SJCRH30 (cell line): ENCODE results near the gene RAPGEF4. TPM values are rescaled to one million over a fixed set of nuclear protein-coding genes. Genes with fewer than 3 reads are reported as not detected.

Experiments used
- DNase-seq, 2 experiments: peaks; one replicate each; pipeline ENCODE4 v3.0.0-alpha.2; 2015 to 2020
- H3K27ac ChIP-seq: fragments of 250-450 bp; sonication (Bioruptor Pico); 2 replicates; pipeline ENCODE4 v1.5.1; 2020; ENCODE audit warnings: mild to moderate bottlenecking, moderate library complexity
- H3K27me3 ChIP-seq: fragments of 250-450 bp; sonication (Bioruptor Pico); 2 replicates; pipeline ENCODE4 v1.5.1; 2020; ENCODE audit warnings: mild to moderate bottlenecking, moderate library complexity
- H3K36me3 ChIP-seq: fragments of 250-450 bp; sonication (Bioruptor Pico); 2 replicates; pipeline ENCODE4 v1.5.1; 2020; ENCODE audit warnings: mild to moderate bottlenecking, moderate library complexity
- H3K4me1 ChIP-seq: fragments of 250-450 bp; sonication (Bioruptor Pico); 2 replicates; pipeline ENCODE4 v1.5.1; 2020; ENCODE audit warnings: mild to moderate bottlenecking, moderate library complexity
- H3K4me3 ChIP-seq: fragments of 250-450 bp; sonication (Bioruptor Pico); 2 replicates; pipeline ENCODE4 v1.5.1; 2020; ENCODE audit warnings: mild to moderate bottlenecking, moderate library complexity
- H3K9me3 ChIP-seq: fragments of 250-450 bp; sonication (Bioruptor Pico); replicated peaks from 2 replicates; pipeline ENCODE4 v1.5.1; 2020; ENCODE audit warnings: mild to moderate bottlenecking, moderate library complexity
- total RNA-seq: library from RNA; depleted of rRNA; stranded (reverse); fragments of >200 nt; shearing (Covaris generic); gene quantifications from 2 replicates; pipeline ENCODE4 v1.2.3, GENCODE V29; 2014

Gene RAPGEF4
- total RNA-seq, 1 experiment from 2014 or later = 6.1 TPM

DNA sequence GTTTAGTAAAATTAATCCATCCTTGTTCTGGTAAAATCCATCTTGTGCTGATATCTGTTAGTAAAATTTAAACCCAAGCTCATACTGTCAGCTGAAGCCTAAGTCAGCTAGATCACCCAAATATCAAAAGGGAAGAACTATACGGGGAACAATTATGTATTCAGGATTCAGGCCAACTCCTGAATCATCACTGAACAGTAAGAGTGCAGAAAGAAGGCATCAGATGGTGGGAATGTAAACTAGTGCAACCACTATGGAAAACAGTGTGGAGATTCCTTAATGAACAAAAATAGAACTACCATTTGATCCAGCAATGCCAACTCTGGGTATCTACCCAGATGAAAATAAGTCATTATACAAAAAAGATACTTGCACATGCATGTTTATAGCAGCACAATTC lies 81.8 kb downstream of the RAPGEF4 start:
- Histone ChIP-seq H3K36me3 (no peaks in the 10 kb centered on the region), H3K27ac (no peak overlapping the region), H3K4me1 (no peaks in the 10 kb centered on the region), H3K9me3 (no peaks in the 10 kb centered on the region; the same call in 1 of the 2 replicates), H3K27me3 (no peaks in the 10 kb centered on the region), H3K4me3 (no peak overlapping the region)
- DNase-seq = no peak

DNA sequence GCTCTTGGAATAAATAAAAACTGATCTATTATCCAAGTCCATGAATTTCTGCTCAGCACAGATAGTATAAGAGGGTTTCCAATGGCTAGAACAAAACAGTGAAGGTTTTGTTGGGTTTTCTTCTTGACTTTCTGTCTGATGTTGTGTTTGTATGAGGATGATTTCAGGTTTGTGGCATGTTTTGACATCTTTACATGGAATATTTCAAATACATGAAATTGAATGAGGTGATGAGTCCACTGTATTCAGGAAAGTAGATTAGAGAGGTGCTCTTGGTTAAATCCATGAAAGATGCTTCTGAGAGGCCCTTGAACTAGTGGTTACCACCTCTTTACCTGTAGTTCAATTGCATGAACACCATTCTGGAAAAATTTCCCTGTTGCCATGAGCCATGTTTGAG lies 84.3 kb downstream of the RAPGEF4 start:
- DNase-seq = no peak
- H3K9me3 ChIP-seq = no peaks in the 10 kb centered on the region; the same call in 1 of the 2 replicates
- no peaks in the 10 kb centered on the region for H3K4me1 ChIP-seq
- no peak overlapping the region for H3K27ac ChIP-seq
- H3K27me3 ChIP-seq = no peaks in the 10 kb centered on the region
- no peak overlapping the region for H3K4me3 ChIP-seq
- H3K36me3 ChIP-seq = no peaks in the 10 kb centered on the region

DNA sequence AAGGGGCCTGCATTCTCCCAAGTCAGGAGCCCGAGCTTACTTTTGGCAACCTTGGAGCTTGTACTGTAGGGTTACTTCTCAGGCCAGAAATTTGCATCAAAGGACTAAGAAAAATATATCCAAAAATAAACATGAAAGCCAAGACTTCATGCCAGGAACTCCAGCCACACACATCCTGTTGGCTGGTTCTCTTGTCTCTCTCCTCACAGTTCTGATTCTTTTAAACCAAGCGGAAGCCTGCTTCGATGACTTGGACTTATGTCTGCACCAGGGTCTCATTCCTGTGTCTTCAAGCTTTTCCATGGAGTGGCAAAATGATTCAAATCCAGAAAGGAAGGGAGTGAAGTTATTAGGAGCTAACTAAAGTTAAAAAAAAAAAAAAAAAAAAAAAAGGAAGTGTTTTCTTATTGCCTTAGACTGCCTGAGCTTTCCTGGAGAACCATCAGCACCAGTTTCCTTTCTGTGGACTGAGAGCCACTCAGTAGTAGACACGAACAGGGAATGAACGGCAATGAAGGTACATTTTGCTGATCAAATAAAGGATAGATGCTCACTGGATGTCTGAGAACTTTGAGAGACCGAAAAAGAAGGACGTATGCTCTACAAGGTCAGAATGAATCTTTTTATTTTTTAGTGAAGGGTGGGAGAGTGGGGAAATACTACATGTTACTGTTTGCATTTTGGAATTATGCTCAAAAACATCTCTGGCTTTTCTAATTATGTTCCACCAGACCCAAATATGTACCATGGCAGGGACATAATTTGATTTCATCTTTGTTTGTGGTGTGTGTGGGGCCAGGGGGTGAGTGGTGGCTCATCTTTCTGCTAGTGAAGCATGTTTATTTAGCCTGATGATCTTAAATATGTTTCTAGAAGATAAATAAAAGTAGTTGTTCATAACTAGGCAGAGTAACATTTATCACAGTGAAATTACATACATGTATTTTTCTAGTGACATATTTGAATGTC lies 86.0 kb downstream of the RAPGEF4 start:
- no peaks in the 10 kb centered on the region for H3K27me3 ChIP-seq
- H3K4me3 ChIP-seq = no peak overlapping the region
- H3K36me3 ChIP-seq = no peaks in the 10 kb centered on the region
- no peaks in the 10 kb centered on the region; the same call in 1 of the 2 replicates for H3K9me3 ChIP-seq
- H3K27ac ChIP-seq = no peak overlapping the region
- DNase-seq = no peak
- H3K4me1 ChIP-seq = no peaks in the 10 kb centered on the region

DNA sequence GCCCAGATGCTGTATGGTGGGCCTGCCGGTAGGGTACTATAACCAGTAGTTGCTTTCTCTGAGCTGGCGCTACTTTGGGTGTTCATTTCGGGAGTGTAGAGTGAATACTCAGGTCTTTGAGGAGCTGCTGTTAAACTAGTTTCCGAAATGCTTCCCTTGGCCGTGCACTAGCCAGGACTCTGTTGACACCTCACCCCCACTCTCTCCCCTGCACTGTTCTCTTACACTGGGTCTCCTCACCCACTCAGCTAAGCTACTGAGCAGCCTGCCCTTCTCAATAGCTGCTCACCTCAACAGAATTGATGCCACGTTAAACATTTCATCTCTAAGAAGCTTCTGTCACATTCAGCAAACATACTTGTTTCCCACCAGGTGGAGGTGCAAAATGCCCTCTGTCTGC lies 86.9 kb downstream of the RAPGEF4 start:
- no peak overlapping the region for H3K4me3 ChIP-seq
- no peak for DNase-seq
- no peaks in the 10 kb centered on the region for H3K4me1 ChIP-seq
- no peaks in the 10 kb centered on the region for H3K27me3 ChIP-seq
- H3K9me3 ChIP-seq = no peaks in the 10 kb centered on the region; the same call in 1 of the 2 replicates
- no peak overlapping the region for H3K27ac ChIP-seq
- no peaks in the 10 kb centered on the region for H3K36me3 ChIP-seq

DNA sequence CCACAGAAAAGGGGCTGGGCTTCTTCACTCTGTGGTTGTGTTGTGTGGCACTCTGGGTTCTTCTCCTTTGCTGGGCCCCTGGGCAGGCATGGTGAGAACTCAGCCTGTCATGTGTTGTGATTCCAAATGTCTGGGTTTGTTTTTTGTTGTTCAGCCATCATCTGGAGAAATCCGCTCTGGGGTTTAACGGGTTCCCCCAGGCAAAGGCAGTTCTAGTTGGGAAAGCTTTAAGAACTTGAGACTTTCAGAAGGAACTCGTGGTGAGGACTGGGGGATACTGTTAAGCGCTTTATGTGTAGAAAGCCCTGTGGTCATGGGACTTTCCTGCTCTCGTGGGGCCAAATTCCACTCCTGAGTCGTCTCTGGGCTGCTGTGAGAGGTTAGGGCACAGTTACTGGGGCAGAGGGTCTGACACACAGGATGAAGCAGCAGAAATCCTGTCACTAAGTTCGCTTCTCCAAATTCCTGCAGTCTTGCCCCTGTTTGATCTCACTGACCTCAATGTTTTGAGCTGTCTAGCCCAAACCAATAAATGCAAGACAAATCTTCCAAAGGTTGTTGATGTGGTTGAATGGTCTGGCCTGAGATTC lies 87.7 kb downstream of the RAPGEF4 start:
- H3K4me1 ChIP-seq = no peaks in the 10 kb centered on the region
- H3K27me3 ChIP-seq = no peaks in the 10 kb centered on the region
- DNase-seq = no peak
- H3K27ac ChIP-seq = no peak overlapping the region
- H3K4me3 ChIP-seq = no peak overlapping the region
- no peaks in the 10 kb centered on the region for H3K36me3 ChIP-seq
- no peaks in the 10 kb centered on the region; the same call in 1 of the 2 replicates for H3K9me3 ChIP-seq

DNA sequence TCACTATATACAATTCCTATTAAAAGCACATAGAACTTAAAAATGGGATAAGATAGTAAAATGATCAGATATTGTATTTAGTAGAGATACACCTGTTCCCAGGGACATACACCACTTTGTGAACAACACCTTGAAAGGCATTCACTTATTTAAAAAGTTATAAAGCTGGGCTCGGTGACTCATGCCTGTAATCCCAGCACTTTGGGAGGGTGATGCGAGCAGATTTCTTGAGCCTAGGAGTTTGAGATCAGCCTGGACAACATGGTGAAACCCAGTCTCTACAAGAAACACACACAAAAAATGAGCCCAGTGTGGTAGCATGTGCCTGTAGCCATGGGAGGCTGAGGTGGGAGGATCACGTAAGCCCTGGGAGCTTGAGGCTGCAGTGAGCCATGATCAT lies 90.9 kb downstream of the RAPGEF4 start:
- Histone ChIP-seq H3K27ac (no peak overlapping the region), H3K27me3 (no peaks in the 10 kb centered on the region), H3K36me3 (no peaks in the 10 kb centered on the region), H3K4me3 (no peak overlapping the region), H3K4me1 (peaks cover 5% of the 10 kb centered on the region; the same call in 1 of the 2 replicates), H3K9me3 (no peaks in the 10 kb centered on the region)
- no peak for DNase-seq

DNA sequence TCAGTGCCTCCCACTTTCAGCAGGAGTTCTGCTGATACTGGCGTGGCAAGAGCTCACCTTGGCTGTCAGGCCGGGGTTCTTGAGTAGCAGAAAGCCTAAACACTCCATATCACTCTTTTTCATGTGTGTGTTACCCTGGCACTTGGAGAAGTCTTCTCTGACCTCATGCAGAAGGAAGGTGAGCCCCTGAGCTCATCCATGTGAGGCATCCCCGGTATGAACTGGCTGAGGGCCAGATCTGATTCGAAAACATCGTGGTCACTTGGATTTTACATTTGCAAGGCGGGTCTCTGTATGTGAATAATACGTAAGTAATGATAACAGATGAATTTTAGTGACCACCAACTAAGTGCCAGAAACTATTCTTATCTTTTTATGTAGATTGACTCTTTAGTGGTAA lies 93.6 kb downstream of the RAPGEF4 start:
- H3K27me3 ChIP-seq = no peaks in the 10 kb centered on the region
- peak; percentile 27 to 44 for DNase-seq
- no peak overlapping the region for H3K4me3 ChIP-seq
- H3K4me1 ChIP-seq = peaks cover 5% of the 10 kb centered on the region; the same call in 1 of the 2 replicates
- H3K27ac ChIP-seq = no peak overlapping the region
- H3K9me3 ChIP-seq = no peaks in the 10 kb centered on the region
- no peaks in the 10 kb centered on the region for H3K36me3 ChIP-seq

DNA sequence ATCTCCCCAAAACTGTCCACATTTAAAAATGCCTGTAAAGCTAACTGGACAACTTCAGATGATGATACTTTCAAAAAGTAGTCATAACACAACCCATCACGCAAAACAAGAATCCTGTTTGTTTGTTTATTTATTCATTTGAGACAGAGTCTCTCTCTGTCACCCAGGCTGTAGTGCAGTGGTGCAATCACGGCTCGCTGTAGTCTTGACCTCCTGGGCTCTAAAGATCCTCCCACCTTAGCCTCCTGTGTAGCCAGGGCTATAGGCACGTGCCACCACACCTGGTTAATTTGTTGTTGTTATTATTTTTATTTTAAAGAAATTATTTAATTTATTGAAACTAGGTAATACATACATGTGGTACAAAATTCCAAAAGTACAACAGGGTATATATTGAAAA lies 94.8 kb downstream of the RAPGEF4 start:
- no peaks in the 10 kb centered on the region for H3K36me3 ChIP-seq
- no peaks in the 10 kb centered on the region for H3K27me3 ChIP-seq
- no peak overlapping the region for H3K4me3 ChIP-seq
- no peak overlapping the region for H3K27ac ChIP-seq
- peaks cover 16% of the 10 kb centered on the region for H3K4me1 ChIP-seq
- no peaks in the 10 kb centered on the region for H3K9me3 ChIP-seq
- no peak for DNase-seq

DNA sequence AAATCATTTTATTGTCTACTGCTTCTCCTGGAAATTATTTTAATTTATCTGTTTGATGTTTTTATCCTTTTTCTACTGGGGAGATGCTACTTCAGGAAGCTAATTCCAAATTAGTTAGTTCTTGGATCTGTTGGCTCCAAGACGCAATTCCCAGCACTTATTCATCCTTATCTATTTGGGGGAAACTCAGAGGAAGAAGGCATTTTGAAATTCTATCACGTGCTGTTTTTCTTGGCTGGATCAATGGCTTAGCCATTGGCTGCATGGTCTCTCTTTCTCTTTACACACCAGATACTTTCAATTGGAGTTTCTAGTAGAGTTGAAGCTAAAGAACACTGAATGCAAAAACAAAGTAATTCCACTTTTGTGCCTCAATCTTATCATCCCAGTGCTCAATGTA lies 98.3 kb downstream of the RAPGEF4 start:
- DNase-seq = no peak
- no peaks in the 10 kb centered on the region for H3K27me3 ChIP-seq
- no peaks in the 10 kb centered on the region for H3K9me3 ChIP-seq
- H3K4me1 ChIP-seq = peaks cover 27% of the 10 kb centered on the region
- no peak overlapping the region for H3K27ac ChIP-seq
- no peak overlapping the region for H3K4me3 ChIP-seq
- no peaks in the 10 kb centered on the region for H3K36me3 ChIP-seq

DNA sequence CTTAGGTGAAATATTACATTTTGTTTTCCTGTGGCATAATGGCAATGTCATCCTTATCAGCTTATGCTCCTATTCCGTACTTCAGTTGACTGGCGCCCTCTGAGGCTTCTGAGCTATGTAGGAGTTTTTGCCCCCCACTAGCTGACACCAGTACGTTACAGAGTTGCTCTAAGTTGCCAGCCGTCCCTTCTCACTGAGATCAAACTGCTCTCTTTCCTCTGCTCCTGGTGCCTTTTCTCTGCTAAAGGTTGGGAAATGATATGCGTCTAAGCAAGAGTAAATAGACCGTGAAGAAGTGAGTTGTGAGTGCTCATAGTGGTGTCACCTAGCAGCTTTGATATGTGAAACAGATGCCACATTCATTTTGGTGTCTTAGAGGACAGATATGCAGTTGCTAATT lies 99.2 kb downstream of the RAPGEF4 start:
- DNase-seq = peak; percentile 19 to 59
- Histone ChIP-seq H3K27me3 (no peaks in the 10 kb centered on the region), H3K4me3 (no peak overlapping the region), H3K9me3 (no peaks in the 10 kb centered on the region), H3K4me1 (peaks cover 22% of the 10 kb centered on the region), H3K27ac (peak overlapping the region; percentile 4; the same call in 1 of the 2 replicates), H3K36me3 (no peaks in the 10 kb centered on the region)

DNA sequence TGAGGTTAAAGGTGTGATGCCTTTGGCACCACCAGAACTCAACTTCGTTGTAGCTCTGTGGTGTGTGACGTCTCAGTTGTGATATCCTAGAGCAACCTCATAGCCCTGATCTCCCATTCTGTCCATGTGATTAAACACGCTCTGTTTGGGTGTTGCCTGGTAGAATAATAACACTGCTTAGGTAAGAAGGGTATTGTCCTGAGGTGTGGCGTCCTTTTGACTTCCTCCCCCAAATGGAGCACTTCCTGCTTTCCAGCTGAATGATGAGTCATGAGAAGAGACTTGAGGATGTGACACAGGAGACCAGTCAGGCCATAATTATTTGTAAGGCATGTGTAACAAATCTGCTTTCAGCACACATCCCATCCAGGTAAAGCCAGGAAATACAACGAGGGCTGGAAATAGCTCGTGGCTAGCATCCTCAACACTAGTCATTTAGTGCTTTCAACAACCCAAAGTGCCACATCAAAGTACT lies 100.7 kb downstream of the RAPGEF4 start:
- peak; percentile 14 to 26 for DNase-seq
- Histone ChIP-seq H3K4me3 (no peak overlapping the region), H3K9me3 (no peaks in the 10 kb centered on the region), H3K36me3 (no peaks in the 10 kb centered on the region), H3K27me3 (no peaks in the 10 kb centered on the region), H3K27ac (no peak overlapping the region; the same call in 1 of the 2 replicates), H3K4me1 (peaks cover 22% of the 10 kb centered on the region)

DNA sequence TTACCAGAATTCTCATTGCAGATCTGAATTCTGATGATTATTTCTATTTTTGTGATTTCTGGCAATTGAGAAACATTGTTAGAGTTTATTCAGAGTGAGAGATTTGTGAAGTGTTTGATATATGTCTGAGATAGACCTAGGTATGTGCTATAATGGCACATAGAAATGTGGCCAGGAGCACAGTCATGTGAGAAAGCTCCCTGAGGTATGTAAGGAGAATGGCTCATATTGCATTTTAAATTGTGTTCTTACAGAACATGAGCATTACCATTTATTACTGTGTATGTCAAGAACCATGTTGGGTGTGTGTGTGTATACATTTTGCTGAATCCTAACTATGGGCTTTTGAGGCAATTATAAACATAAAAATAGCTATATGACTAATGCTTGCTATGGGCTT lies 101.2 kb downstream of the RAPGEF4 start:
- Histone ChIP-seq H3K9me3 (no peaks in the 10 kb centered on the region), H3K36me3 (no peaks in the 10 kb centered on the region), H3K4me1 (peaks cover 22% of the 10 kb centered on the region), H3K4me3 (no peak overlapping the region), H3K27me3 (no peaks in the 10 kb centered on the region), H3K27ac (no peak overlapping the region; the same call in 1 of the 2 replicates)
- no peak for DNase-seq

DNA sequence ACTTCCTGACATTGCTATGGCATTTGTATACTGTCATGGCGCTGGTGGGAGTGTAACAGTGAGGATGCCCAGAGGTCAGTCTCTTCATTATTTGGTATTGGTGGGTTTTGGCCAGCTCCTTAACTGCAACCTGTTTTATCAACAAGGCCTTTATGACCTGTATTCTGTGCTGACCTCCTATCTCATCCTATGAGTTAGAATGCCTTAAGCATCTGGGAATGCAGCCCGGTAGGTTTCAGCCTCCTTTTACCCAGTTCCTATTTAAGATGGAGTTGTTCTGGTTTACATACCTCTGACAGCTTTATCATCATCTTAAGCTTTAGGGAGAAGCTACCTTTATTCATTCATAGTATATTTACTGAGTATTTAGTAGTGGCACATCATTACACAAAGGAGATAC lies 103.8 kb downstream of the RAPGEF4 start:
- Histone ChIP-seq H3K4me1 (peaks cover 21% of the 10 kb centered on the region), H3K36me3 (no peaks in the 10 kb centered on the region), H3K27ac (no peak overlapping the region), H3K9me3 (no peaks in the 10 kb centered on the region), H3K4me3 (no peak overlapping the region), H3K27me3 (no peaks in the 10 kb centered on the region)
- DNase-seq = no peak

DNA sequence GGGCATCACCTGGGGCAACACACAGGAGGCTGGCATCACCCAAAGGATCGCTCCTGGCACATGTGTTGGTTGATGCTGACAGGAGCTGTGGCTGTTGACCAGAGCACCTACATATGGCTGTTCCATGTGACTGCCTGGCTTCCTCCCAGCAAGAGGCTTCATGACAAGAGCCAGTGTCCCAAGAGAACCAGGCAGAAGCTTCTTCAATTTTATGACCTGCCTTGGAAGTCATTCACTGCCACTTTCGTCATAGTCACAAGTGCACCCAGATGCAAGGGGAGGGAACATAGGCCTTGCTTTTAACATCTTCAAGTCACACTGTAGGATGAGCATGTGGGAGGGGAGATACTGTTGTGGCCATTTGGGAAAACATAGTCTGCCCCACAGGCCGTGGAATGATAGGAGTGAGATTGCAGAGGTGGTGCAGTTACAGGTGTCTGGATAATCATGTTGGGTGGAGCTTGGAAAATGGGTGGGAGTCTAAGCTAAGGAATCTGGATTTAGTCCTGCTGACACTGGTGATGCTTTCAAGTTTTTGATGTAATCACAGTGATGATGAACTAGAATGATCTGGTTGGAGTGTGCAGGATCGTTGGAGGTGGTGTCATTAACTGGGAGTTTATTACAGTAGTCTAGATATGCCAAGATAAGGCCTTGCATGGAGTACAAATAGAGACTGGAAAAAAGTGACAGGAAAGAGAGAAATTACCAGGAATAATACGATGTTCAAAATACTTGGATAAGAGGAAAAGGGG lies 107.0 kb downstream of the RAPGEF4 start:
- no peaks in the 10 kb centered on the region for H3K27me3 ChIP-seq
- H3K36me3 ChIP-seq = no peaks in the 10 kb centered on the region
- no peaks in the 10 kb centered on the region for H3K4me1 ChIP-seq
- no peak for DNase-seq
- no peak overlapping the region for H3K4me3 ChIP-seq
- H3K27ac ChIP-seq = no peak overlapping the region
- no peaks in the 10 kb centered on the region for H3K9me3 ChIP-seq

DNA sequence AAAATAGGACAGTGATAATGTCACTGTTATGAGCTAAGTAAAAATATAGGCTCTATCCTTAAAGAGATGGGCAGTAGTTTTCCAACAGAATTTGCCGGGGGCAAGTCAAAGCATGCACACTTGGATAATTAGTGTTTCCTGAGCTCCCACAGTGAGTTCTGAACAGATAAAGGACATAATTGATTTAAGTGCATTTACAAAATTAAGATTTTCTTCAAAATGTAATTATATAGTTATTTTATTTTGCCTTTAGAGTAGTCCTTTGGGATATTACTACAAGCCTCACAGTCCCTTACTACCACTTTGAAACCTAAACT lies 107.6 kb downstream of the RAPGEF4 start:
- H3K36me3 ChIP-seq = no peaks in the 10 kb centered on the region
- H3K4me3 ChIP-seq = no peak overlapping the region
- no peak overlapping the region for H3K27ac ChIP-seq
- no peaks in the 10 kb centered on the region for H3K27me3 ChIP-seq
- H3K9me3 ChIP-seq = no peaks in the 10 kb centered on the region
- H3K4me1 ChIP-seq = no peaks in the 10 kb centered on the region; the same call in 1 of the 2 replicates
- DNase-seq = no peak
